GM21529 (cell line): ENCODE data around the gene HIP1R.
"Not testable (repeated sequence)": the region's sequence is repeated elsewhere in the genome, so short reads cannot be mapped to it uniquely, and the experiment has no call there.

Experiments
- ATAC-seq: cut with Tn5 transposase; IDR thresholded peaks from one replicate; pipeline ENCODE4 v1.9.1; 2021; ENCODE audit not compliant: unreplicated experiment

The HIP1R gene

DNA sequence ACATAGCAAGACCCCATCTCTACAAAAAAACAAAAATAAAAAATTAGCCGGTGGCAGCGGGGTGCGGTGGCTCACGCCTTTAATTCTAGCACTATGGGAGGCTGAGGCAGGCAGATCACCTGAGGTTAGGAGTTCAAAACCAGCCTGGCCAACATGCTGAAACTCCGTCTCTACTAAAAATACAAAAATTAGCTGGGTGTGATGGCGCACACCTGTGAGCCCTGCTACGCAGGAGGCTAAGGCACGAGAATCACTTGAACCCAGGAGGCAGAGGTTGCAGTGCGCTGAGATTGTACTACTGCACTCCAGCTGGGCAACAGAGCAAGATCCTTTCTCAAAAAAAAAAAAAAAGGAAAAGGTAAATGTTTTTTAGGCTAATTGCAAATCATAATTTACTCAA lies 57.5 kb downstream of the HIP1R start:
- not testable (repeated sequence) for ATAC-seq

- ATAC-seq = no peak
Measured at GRCh38 chr12:122893208-122894153, 58.2 kb downstream of the HIP1R start.

DNA sequence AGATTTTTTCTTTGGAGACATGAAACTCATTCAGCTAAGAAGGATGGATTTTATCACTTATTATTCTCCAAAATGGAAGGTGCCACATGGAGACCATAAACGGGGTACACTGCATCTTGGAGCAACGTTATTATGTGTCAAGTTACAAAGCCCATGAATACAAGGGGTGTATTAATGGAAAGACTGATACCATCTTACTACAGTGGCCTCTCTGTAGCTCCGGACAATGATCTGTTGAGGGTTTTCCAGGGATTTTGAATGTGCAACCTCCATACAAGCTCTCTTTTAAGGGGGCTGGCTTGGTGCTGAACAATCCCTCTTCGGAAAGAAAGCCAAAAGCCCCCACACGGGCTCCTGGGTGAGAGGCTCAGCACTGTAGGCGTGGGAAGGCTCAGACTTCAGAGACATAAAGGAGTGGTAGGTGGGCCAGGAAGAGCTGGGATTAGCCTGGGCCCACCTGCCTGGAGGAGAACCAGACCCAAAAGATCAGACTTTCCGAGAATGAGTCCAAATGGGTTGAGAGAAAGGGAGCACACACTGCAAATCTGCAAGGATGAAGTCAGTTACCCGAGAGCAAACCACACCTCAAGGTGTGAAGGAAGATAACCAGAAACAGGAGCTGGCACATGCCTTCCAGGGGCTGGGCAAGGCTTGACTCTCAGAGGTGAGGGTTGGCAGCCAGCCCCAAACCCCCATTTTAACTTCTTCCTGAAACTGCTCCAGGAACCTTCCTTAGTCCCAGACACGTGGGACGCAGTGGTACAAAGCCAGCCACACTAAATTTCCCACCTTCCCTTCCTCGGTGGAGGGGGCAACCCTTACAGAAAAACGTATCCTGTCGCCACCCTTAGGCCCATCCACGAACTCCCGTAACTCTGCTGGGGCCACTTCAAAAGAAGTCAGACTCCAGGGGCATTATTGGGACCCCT lies 59.2 kb downstream of the HIP1R start:
- ATAC-seq = no peak

DNA sequence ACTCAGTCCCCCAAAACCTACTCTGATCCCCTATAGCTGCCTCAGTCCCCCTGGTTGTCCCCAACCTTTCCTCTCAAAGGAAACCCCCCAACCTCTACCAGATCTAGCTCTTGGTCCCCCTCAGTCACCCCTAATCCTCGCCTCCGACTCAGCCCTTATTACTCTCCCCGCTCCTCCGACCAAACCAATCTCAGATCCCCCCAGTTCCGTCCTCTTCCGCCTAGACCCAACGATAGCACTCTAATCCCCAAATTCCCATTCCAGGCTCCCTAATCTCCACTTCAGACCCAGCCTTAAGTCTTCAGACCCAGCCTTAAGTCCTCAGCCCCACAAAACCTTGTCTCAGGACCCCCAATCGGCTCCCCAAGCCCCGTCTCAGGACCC lies 60.1 kb downstream of the HIP1R start:
- no peak for ATAC-seq

- no peak for ATAC-seq
Measured at GRCh38 chr12:122895704-122896636, 60.7 kb downstream of the HIP1R start, which contains the start of gene VPS37B. Gene VPS37B (minus strand): TSS chr12:122896124. CDS start chr12:122896062, 62 bp downstream.

- no peak for ATAC-seq
Measured at GRCh38 chr12:122896662-122897061, 61.4 kb downstream of the HIP1R start.

GRCh38 chr12:122899887-122900286 lies 64.6 kb downstream of the HIP1R start:
- ATAC-seq = no peak

- no peak for ATAC-seq
Measured at GRCh38 chr12:122902854-122903692, 67.8 kb downstream of the HIP1R start.

GRCh38 chr12:122903693-122904034 lies 68.4 kb downstream of the HIP1R start:
- no peak for ATAC-seq

DNA sequence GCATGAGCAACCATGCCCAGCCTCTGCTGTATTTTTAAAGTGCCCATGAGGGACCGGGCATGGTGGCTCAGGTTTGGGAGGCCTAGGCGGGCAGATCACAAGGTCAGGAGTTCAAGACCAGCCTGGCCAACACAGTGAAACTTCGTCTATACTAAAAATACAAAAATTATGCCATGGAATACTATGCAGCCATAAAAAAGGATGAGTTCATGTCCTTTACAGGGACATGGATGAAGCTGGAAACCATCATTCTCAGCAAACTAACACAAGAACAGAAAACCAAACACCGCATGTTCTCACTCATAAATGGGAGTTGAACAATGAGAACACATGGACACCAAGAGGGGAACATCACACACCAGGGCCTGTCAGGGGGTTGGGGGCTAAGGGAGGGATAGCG lies 70.0 kb downstream of the HIP1R start:
- ATAC-seq = not testable (repeated sequence)

DNA sequence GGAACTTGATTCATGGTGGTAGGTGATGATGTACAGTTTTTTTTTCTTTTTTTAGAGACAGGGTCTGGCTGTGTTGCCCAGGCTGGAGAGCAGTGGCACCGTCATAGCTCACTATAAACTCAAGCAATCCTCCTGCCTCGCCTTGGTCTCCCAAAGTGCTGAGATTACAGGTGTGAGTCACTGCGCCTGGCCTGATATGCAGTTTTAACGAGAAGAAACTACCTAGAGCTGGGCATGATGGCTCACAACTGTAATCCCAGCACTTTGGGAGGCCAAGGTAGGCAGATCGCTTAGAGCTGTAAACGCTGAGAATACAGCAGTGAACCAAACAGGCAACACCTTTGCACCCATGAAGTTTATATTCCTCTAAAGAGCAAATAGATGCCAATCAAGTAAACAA lies 73.7 kb downstream of the HIP1R start:
- no peak for ATAC-seq

GRCh38 chr12:122909442-122910288 lies 74.4 kb downstream of the HIP1R start:
- ATAC-seq = no peak
